ENCODE results near the gene SHMT2. TPM values are rescaled to one million over a fixed set of nuclear protein-coding genes. Genes with fewer than 3 reads are reported as not detected.

SHMT2 gene
- total and polyA plus RNA-seq, 2 of the 4 experiments (the other 2 are of a cell fraction): 266 to 364 TPM

GRCh38 chr12:57224973-57225679, 4.4 kb upstream of the SHMT2 start:
- H2AK5ac ChIP-seq (ENCODE audit: low read depth, low read length): no peak overlapping the region
- dilution Hi-C loops (cut with HindIII; ENCODE audit: low sequenced_read_pairs, unreplicated experiment): no loop called here
- H3K18ac ChIP-seq (ENCODE audit: low read depth, low read length): no peak overlapping the region
- H2AK9ac ChIP-seq (replicated peaks; ENCODE audit: low read depth, low read length, poor library complexity): no peak overlapping the region
- WGBS, 2 experiments (ENCODE audit: extremely low coverage in 2 of 2, insufficient read length in 1 of 2): 55% methylated on average over 29 of the region's 61 CpGs; no CpG with 5 or more reads in 1 of the 2 experiments
- no peaks in the 10 kb centered on the region for H3K36me3 ChIP-seq (ENCODE audit: control insufficient read depth, insufficient read depth, low read length)
- H2AFZ ChIP-seq (replicated peaks; ENCODE audit: low read length, poor library complexity): no peak overlapping the region
- H3K27me3 ChIP-seq (ENCODE audit: control insufficient read depth, insufficient read depth, low read length): peaks cover 31% of the 10 kb centered on the region
- H2BK120ac ChIP-seq (ENCODE audit: low read depth, low read length): no peak overlapping the region
- H3K79me1 ChIP-seq (ENCODE audit: low read depth in 1 of 2, low read length in 2 of 2): peaks cover 2 to 11% of the 10 kb centered on the region in 2 experiments; a peak in 3 of 4 replicates
- intact Hi-C loops (cut with micrococcal nuclease): no loop called here
- TF ChIP-seq RFX5 (IDR thresholded peaks at IDR 0.05; ENCODE audit: low read depth, low read length): no peak
- H3K56ac ChIP-seq (ENCODE audit: extremely low read depth, insufficient read depth, low read length): no peak overlapping the region
- ATAC-seq (ENCODE audit: low read depth) (no peak), DNase-seq (no peak)
- ChIA-PET POLR2A (ENCODE audit: unreplicated experiment) (no interaction called here), CTCF (no interaction called here)
- in situ Hi-C loops (cut with MboI; ENCODE audit: low sequenced_read_pairs): no loop called here
- H3K4me2 ChIP-seq (ENCODE audit: low read depth, low read length): no peak overlapping the region
- H4K8ac ChIP-seq (ENCODE audit: low read depth in 2 of 2, low read length in 2 of 2): no peak overlapping the region
- H2BK20ac ChIP-seq (ENCODE audit: low read depth, low read length): no peak overlapping the region
- H3K9me3 ChIP-seq (ENCODE audit: control insufficient read depth, insufficient read depth, low read length): no peaks in the 10 kb centered on the region
- no peak overlapping the region for H3K4me3 ChIP-seq (ENCODE audit: insufficient read depth, low read depth, low read length)
- H2BK15ac ChIP-seq (ENCODE audit: low read depth, low read length): no peak overlapping the region
- no peak overlapping the region for H3K14ac ChIP-seq (replicated peaks; ENCODE audit: low read depth, low read length)
- BruUV-seq (replicated peaks): no TSS peak
- H3K27ac ChIP-seq (ENCODE audit: insufficient read depth, low read length): no peak overlapping the region
- H3K9me1 ChIP-seq (ENCODE audit: insufficient read depth, low read length): peaks cover 6% of the 10 kb centered on the region
- peaks cover 6% of the 10 kb centered on the region; the same call in 1 of the 2 replicates for H3K4me1 ChIP-seq (ENCODE audit: control insufficient read depth, insufficient read depth, low read length)
- H3K9ac ChIP-seq (ENCODE audit: low read depth, low read length): no peak overlapping the region
- H3K23ac ChIP-seq (ENCODE audit: low read depth, low read length): no peak overlapping the region
- peaks cover 4% of the 10 kb centered on the region for H4K20me1 ChIP-seq (ENCODE audit: insufficient read depth, low read length)
- H4K5ac ChIP-seq (ENCODE audit: low read depth, low read length): no peak overlapping the region
- no peak overlapping the region for H2BK5ac ChIP-seq (ENCODE audit: low read depth, low read length, poor library complexity, severe bottlenecking)
- no peak overlapping the region for H3K4ac ChIP-seq (ENCODE audit: low read depth, low read length)
- H4K91ac ChIP-seq (ENCODE audit: insufficient read depth, low read depth, low read length): no peak overlapping the region

All from IMR-90 (cell line).